Head of caudate nucleus (tissue), 42 donors: Measurements from ENCODE around the gene CDH4.
"Not testable (repeated sequence)": the region's sequence is repeated elsewhere in the genome, so short reads cannot be mapped to it uniquely, and the experiment has no call there.

Source experiments
- DNase-seq, 42 donors: peaks; one replicate each; pipeline versions ENCODE4 v3.0.0 to v3.0.0-alpha.2; 2020 to 2021; ENCODE audit warnings: mixed read lengths in 7 of 42
- intact Hi-C: fragments of 100-400 bp; cut with DNase I; formaldehyde crosslinking; loops from one replicate; pipeline ENCODE4 v1.15.0; 2022

Gene CDH4

GRCh38 chr20:61391812-61392520 is 139.9 kb downstream of the CDH4 start:
- intact Hi-C loops = no loop called here
- no peak for DNase-seq

GRCh38 chr20:61394088-61394799 is 142.2 kb downstream of the CDH4 start:
- intact Hi-C loops = no loop called here

GRCh38 chr20:61396262-61396848 is 144.3 kb downstream of the CDH4 start:
- DNase-seq = no peak
- intact Hi-C loops = no loop called here

More at GRCh38 chr20:61394088-61394799, 142.2 kb downstream of the CDH4 start:
- DNase-seq = no peak

- intact Hi-C loops = no loop called here
- no peak for DNase-seq
These were observed 145.1 kb downstream of the CDH4 start for GRCh38 chr20:61397146-61397545.

- DNase-seq = no peak
- intact Hi-C loops = no loop called here
These were observed 145.7 kb downstream of the CDH4 start for GRCh38 chr20:61397790-61398189.

GRCh38 chr20:61399433-61399832 is 147.4 kb downstream of the CDH4 start:
- no peak for DNase-seq
- intact Hi-C loops = no loop called here

GRCh38 chr20:61400499-61400898 is 148.4 kb downstream of the CDH4 start:
- DNase-seq = no peak
- intact Hi-C loops = no loop called here

- no peak for DNase-seq
- intact Hi-C loops = no loop called here
These were observed 152.2 kb downstream of the CDH4 start for GRCh38 chr20:61404303-61404702.

GRCh38 chr20:61405007-61405406 is 152.9 kb downstream of the CDH4 start:
- DNase-seq = no peak
- intact Hi-C loops = no loop called here

- intact Hi-C loops, DNase-seq: not testable (repeated sequence)
These were observed 154.7 kb downstream of the CDH4 start for GRCh38 chr20:61406773-61407172.

- DNase-seq = no peak
These were observed 155.5 kb downstream of the CDH4 start for GRCh38 chr20:61407561-61407960.

GRCh38 chr20:61408951-61409740 is 157.1 kb downstream of the CDH4 start:
- intact Hi-C loops = no loop called here
- DNase-seq = peak in 1 of 42 donors; percentile 16

More at GRCh38 chr20:61407561-61407960, 155.5 kb downstream of the CDH4 start:
- intact Hi-C loops = no loop called here

- intact Hi-C loops = no loop called here
- DNase-seq = no peak
These were observed 159.7 kb downstream of the CDH4 start for GRCh38 chr20:61411743-61412142.

- DNase-seq = no peak
- intact Hi-C loops = no loop called here
These were observed 161.7 kb downstream of the CDH4 start for GRCh38 chr20:61413752-61414151.

- intact Hi-C loops = no loop called here
These were observed 162.5 kb downstream of the CDH4 start for GRCh38 chr20:61414455-61414991.

GRCh38 chr20:61416546-61416945 is 164.5 kb downstream of the CDH4 start:
- no peak for DNase-seq
- intact Hi-C loops = no loop called here

More at GRCh38 chr20:61414455-61414991, 162.5 kb downstream of the CDH4 start:
- peak in 33 of 42 donors; percentile 26 to 86 (median 60) for DNase-seq

GRCh38 chr20:61417221-61417941 is 165.3 kb downstream of the CDH4 start:
- DNase-seq = no peak
- intact Hi-C loops = no loop called here

GRCh38 chr20:61419010-61419409 is 166.9 kb downstream of the CDH4 start:
- intact Hi-C loops = no loop called here

GRCh38 chr20:61419501-61419900 is 167.4 kb downstream of the CDH4 start:
- DNase-seq = no peak
- intact Hi-C loops = no loop called here

More at GRCh38 chr20:61419010-61419409, 166.9 kb downstream of the CDH4 start:
- no peak for DNase-seq
